OCI-LY7 (cell line): ENCODE measurements around the gene BCL3. TPM values are rescaled to one million over a fixed set of nuclear protein-coding genes. Genes with fewer than 3 reads are reported as not detected.
"Not testable (repeated sequence)": the region's sequence is repeated elsewhere in the genome, so short reads cannot be mapped to it uniquely, and the experiment has no call there.

ENCODE experiments used
- BruUV-seq: library from RNA; stranded (reverse); fragments of 400-500 nt; replicated peaks from 2 replicates; lab custom pipeline; 2021; lab: Mats Ljungman, UMichigan
- CTCF ChIA-PET: fragments of 300-600 bp; sonication (Branson Sonifier 250); formaldehyde crosslinking; loops from one replicate; lab custom pipeline; 2022; ENCODE audit warnings: antibody characterized with exemption; ENCODE audit not compliant: unreplicated experiment; lab: Charles Lee
- POLR2A ChIA-PET: fragments of 300-600 bp; sonication (Branson Sonifier 250); formaldehyde crosslinking; loops from one replicate; lab custom pipeline; 2022; ENCODE audit warnings: antibody characterized with exemption; lab: Charles Lee
- DNase-seq: peaks from one replicate; pipeline ENCODE4 v3.0.0-alpha.2; 2015; ENCODE audit warnings: low spot score
- H2AFZ ChIP-seq: fragments of 200-600 bp; sonication (generic), shearing (Covaris generic); 2 replicates; pipeline ENCODE4 v1.6.1; 2014; ENCODE audit warnings: mild to moderate bottlenecking, antibody characterized with exemption, low read length, moderate library complexity
- H3K27ac ChIP-seq: fragments of 200-600 bp; sonication (generic); 2 replicates; pipeline ENCODE4 v1.5.1; 2014; ENCODE audit warnings: mixed run types, low read depth, mild to moderate bottlenecking, moderate library complexity, low read length, inconsistent platforms; ENCODE audit not compliant: poor library complexity, severe bottlenecking
- H3K36me3 ChIP-seq: fragments of 200-600 bp; sonication (generic); 2 replicates; pipeline ENCODE4 v1.6.1; 2014; ENCODE audit warnings: mild to moderate bottlenecking, antibody characterized with exemption, low read length, moderate library complexity, mixed read lengths; ENCODE audit not compliant: insufficient read depth
- H3K4me1 ChIP-seq: fragments of 200-600 bp; sonication (generic); 2 replicates; pipeline ENCODE4 v1.5.1; 2014; ENCODE audit warnings: mild to moderate bottlenecking, low read length; ENCODE audit not compliant: insufficient read depth, poor library complexity, severe bottlenecking
- H3K4me2 ChIP-seq: fragments of 200-600 bp; sonication (generic); 2 replicates; pipeline ENCODE4 v1.6.1; 2014; ENCODE audit warnings: mild to moderate bottlenecking, low read length
- H3K4me3 ChIP-seq: fragments of 200-600 bp; sonication (generic); 2 replicates; pipeline ENCODE4 v1.5.1; 2014; ENCODE audit warnings: mild to moderate bottlenecking, low read depth, low read length; ENCODE audit not compliant: poor library complexity, severe bottlenecking
- H3K79me2 ChIP-seq: fragments of 200-600 bp; sonication (generic); 2 replicates; pipeline ENCODE4 v1.6.1; 2016; ENCODE audit warnings: low read depth, mild to moderate bottlenecking, low read length, moderate library complexity, mixed read lengths; ENCODE audit not compliant: insufficient read depth
- H3K9me2 ChIP-seq: fragments of 200-600 bp; sonication (generic); 2 replicates; pipeline ENCODE4 v1.6.1; 2016; ENCODE audit warnings: mild to moderate bottlenecking, low read length, mixed read lengths; ENCODE audit not compliant: insufficient read depth
- H3K9me3 ChIP-seq: fragments of 200-600 bp; sonication (generic); 2 replicates; pipeline ENCODE4 v1.6.1; 2014; ENCODE audit warnings: mild to moderate bottlenecking, mixed run types, low read length, mixed read lengths
- H4K20me1 ChIP-seq: fragments of 200-600 bp; sonication (generic); 2 replicates; pipeline ENCODE4 v1.6.1; 2014; ENCODE audit warnings: mild to moderate bottlenecking, antibody characterized with exemption, low read length, moderate library complexity, mixed read lengths; ENCODE audit not compliant: insufficient read depth
- CTCF ChIP-seq: fragments of 200-600 bp; sonication (generic); conservative IDR thresholded peaks from 2 replicates; pipeline ENCODE4 v1.5.1; 2014; ENCODE audit warnings: mild to moderate bottlenecking, antibody characterized with exemption, low read length, moderate library complexity, mixed read lengths
- EZH2phosphoT487 ChIP-seq: fragments of 200-600 bp; sonication (generic); IDR thresholded peaks from 2 replicates; pipeline ENCODE4 v1.6.1; 2018; ENCODE audit warnings: low read depth, borderline replicate concordance, mild to moderate bottlenecking, mixed run types, antibody characterized with exemption, low read length, moderate library complexity, mixed read lengths
- intact Hi-C: fragments of 100-400 bp; cut with micrococcal nuclease; formaldehyde crosslinking; loops from one replicate; pipeline ENCODE4 v1.10.0; 2022; ENCODE audit not compliant: unreplicated experiment
- total RNA-seq, 2 experiments: library from RNA; depleted of rRNA in 1 of 2; stranded (reverse); fragments of >200 nt in 1 of 2; shearing (Covaris generic) in 1 of 2; gene quantifications; 2 replicates each; pipeline ENCODE4 v1.2.3, GENCODE V29; 2014 to 2022

The BCL3 gene
- total RNA-seq, 2 experiments from 2014 or later = 10.2 to 18.6 TPM

- Histone ChIP-seq H3K27ac (no peak overlapping the region), H2AFZ (no peak overlapping the region), H3K9me3 (no peaks in the 10 kb centered on the region), H4K20me1 (no peaks in the 10 kb centered on the region), H3K4me3 (no peak overlapping the region), H3K36me3 (no peaks in the 10 kb centered on the region), H3K9me2 (no peaks in the 10 kb centered on the region), H3K4me2 (no peak overlapping the region), H3K4me1 (no peaks in the 10 kb centered on the region), H3K79me2 (no peaks in the 10 kb centered on the region)
- intact Hi-C loops = no loop called here
- no TSS peak for BruUV-seq
- TF ChIP-seq CTCF = no peak
- no peak for TF ChIP-seq EZH2phosphoT487
- ChIA-PET CTCF (no interaction called here), POLR2A (no interaction called here)
- no peak for DNase-seq
These were observed 40.7 kb upstream of the BCL3 start for GRCh38 chr19:44707794-44708193.

DNA sequence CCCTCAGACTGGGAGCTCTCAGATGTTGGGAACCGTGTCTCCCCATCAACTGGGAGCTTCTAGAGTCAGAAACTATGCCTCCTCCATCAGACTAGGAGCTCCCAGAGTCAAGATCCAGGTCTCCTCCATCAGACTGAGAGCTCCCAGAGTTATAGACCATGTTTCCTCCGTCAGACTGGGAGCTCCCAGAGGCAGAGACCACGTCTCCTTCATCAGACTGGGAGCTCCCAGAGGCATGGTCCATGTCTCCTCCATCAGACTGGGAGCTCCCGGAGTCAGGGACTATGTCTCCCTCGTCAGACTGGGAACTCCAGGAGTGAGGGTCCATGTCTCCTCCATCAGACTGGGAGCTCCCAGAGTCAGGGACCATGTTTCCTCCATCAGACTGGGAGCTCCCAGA lies 39.6 kb upstream of the BCL3 start:
- intact Hi-C loops = no loop called here
- TF ChIP-seq CTCF = no peak
- no peak for TF ChIP-seq EZH2phosphoT487

DNA sequence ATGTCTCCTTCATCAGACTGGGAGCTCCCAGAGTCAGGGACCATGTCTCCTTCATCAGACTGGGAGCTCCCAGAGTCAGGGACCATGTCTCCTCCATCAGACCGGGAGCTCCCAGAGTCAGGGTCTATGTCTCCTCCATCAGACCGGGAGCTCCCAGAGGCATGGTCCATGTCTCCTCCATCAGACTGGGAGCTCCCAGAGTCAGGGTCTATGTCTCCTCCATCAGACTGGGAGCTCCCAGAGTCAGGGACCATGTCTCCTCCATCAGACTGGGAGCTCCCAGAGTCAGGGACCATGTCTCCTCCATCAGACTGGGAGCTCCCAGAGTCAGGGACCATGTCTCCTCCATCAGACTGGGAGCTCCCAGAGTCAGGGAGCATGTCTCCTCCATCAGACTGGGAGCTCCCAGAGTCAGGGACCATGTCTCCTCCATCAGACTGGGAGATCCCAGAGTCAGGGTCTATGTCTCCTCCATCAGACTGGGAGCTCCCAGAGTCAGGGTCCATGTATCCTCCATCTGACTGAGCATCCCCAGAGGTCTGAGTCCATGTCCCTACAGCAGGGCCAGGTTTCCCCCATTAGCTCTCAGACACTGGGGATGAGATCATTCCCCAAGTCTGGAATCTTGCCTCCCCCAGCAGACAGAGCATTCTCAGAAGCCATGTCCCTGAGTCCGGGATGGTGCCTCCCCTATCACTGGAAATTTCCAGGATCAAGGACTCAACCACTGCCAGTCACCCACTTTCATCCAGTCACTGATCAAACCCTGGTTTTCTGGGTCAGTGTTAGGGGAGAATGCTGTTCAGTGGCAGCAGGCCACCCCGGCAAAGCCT lies 38.9 kb upstream of the BCL3 start:
- H3K9me2 ChIP-seq, DNase-seq, intact Hi-C loops, H3K9me3 ChIP-seq, H3K4me1 ChIP-seq, H3K79me2 ChIP-seq, POLR2A ChIA-PET, H2AFZ ChIP-seq, CTCF ChIA-PET, H3K4me3 ChIP-seq, BruUV-seq, H4K20me1 ChIP-seq, H3K27ac ChIP-seq, H3K4me2 ChIP-seq, H3K36me3 ChIP-seq: not testable (repeated sequence)

More for the DNA sequence above, 39.6 kb upstream of the BCL3 start:
- DNase-seq = no peak
- Histone ChIP-seq H3K4me1 (no peaks in the 10 kb centered on the region), H4K20me1 (no peaks in the 10 kb centered on the region), H3K4me3 (no peak overlapping the region), H3K9me2 (no peaks in the 10 kb centered on the region), H3K4me2 (no peak overlapping the region), H3K27ac (no peak overlapping the region), H2AFZ (no peak overlapping the region), H3K79me2 (no peaks in the 10 kb centered on the region), H3K36me3 (no peaks in the 10 kb centered on the region), H3K9me3 (no peaks in the 10 kb centered on the region)
- BruUV-seq = no TSS peak
- ChIA-PET POLR2A (no interaction called here), CTCF (no interaction called here)
